ENCODE measurements around the gene ARHGAP22.

The ARHGAP22 gene

GRCh38 chr10:48633381-48634197 lies 28.7 kb upstream of the ARHGAP22 start:
- DNase-seq = peak; percentile 14

- no peak for DNase-seq
Measured at GRCh38 chr10:48632166-48632565, 27.3 kb upstream of the ARHGAP22 start.

GRCh38 chr10:48627984-48628609 lies 23.2 kb upstream of the ARHGAP22 start:
- DNase-seq = peak; percentile 9

GRCh38 chr10:48626986-48627731 lies 22.3 kb upstream of the ARHGAP22 start:
- no peak for DNase-seq

GRCh38 chr10:48626447-48626846 lies 21.6 kb upstream of the ARHGAP22 start:
- no peak for DNase-seq

GRCh38 chr10:48625826-48626134 lies 20.9 kb upstream of the ARHGAP22 start:
- no peak for DNase-seq

GRCh38 chr10:48623607-48624132 lies 18.8 kb upstream of the ARHGAP22 start:
- DNase-seq = no peak

GRCh38 chr10:48623009-48623408 lies 18.1 kb upstream of the ARHGAP22 start:
- no peak for DNase-seq

- no peak for DNase-seq
Measured at GRCh38 chr10:48620719-48621118, 15.8 kb upstream of the ARHGAP22 start.

GRCh38 chr10:48616436-48616835 lies 11.6 kb upstream of the ARHGAP22 start:
- DNase-seq = no peak

GRCh38 chr10:48614481-48615390 lies 9.9 kb upstream of the ARHGAP22 start:
- no peak for DNase-seq

- DNase-seq = no peak
Measured at GRCh38 chr10:48613016-48613415, 8.1 kb upstream of the ARHGAP22 start.

- no peak for DNase-seq
Measured at GRCh38 chr10:48612236-48612943, 7.5 kb upstream of the ARHGAP22 start.

- no peak for DNase-seq
Measured at GRCh38 chr10:48611133-48611532, 6.3 kb upstream of the ARHGAP22 start.

GRCh38 chr10:48610585-48611093 lies 5.8 kb upstream of the ARHGAP22 start:
- DNase-seq = no peak

GRCh38 chr10:48609899-48610584 lies 5.2 kb upstream of the ARHGAP22 start:
- DNase-seq = no peak

GRCh38 chr10:48609441-48609840 lies 4.6 kb upstream of the ARHGAP22 start:
- DNase-seq = no peak

- DNase-seq = no peak
Measured at GRCh38 chr10:48608976-48609375, 4.1 kb upstream of the ARHGAP22 start.

GRCh38 chr10:48608279-48608681 lies 3.4 kb upstream of the ARHGAP22 start:
- peak; percentile 62 for DNase-seq

GRCh38 chr10:48607356-48608278 lies 2.7 kb upstream of the ARHGAP22 start:
- no peak for DNase-seq
